ENCODE data around the gene FRG2. TPM values are rescaled to one million over a fixed set of nuclear protein-coding genes. Genes with fewer than 3 reads are reported as not detected.
"Not testable (repeated sequence)": the region's sequence is repeated elsewhere in the genome, so short reads cannot be mapped to it uniquely, and the experiment has no call there.

Gene FRG2
- polyA plus RNA-seq, 1 of the 3 experiments (the other 2 are of a cell fraction) = not detected

DNA sequence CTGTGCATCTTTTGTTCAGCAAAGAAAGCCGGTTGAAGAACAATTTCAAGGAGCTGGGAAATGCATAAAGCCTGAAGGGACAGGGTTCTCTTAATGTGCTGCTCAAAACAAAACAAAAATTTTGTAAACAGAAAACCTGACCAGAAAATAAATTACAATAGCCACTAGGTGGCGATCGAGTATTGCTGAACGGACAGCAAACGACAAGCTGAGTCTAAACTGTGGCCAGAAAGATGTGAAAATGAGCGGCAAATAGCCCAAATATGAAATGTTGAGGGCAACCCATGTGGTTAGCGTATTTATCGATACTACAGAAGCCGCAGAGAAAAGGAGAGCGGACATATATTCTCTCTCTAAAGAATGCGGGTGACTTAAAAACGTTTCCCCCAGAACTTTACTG lies 20.6 kb upstream of the FRG2 start:
- H3F3A ChIP-seq (replicated peaks; ENCODE audit: insufficient read depth); H3K4me1 ChIP-seq (ENCODE audit: control insufficient read depth in 1 of 2, insufficient read depth in 2 of 2, low read depth in 1 of 2, low read length in 1 of 2); H4K20me1 ChIP-seq (ENCODE audit: insufficient read depth); H3K4me3 ChIP-seq (ENCODE audit: low read depth in 2 of 2, low read length in 1 of 2); H3K27ac ChIP-seq (ENCODE audit: low read depth in 2 of 2, low read length in 1 of 2); H3K27me3 ChIP-seq (ENCODE audit: insufficient read depth); H3K79me2 ChIP-seq (ENCODE audit: insufficient read depth); H3K4me2 ChIP-seq; H2AFZ ChIP-seq (ENCODE audit: low read depth); H3K9me2 ChIP-seq; H3K36me3 ChIP-seq (replicated peaks in 1 of 2; ENCODE audit: control insufficient read depth in 1 of 2, insufficient read depth in 2 of 2, low read length in 1 of 2); DNase-seq; H3K9me3 ChIP-seq; POLR2A ChIA-PET; H3K9ac ChIP-seq; CTCF ChIA-PET: not testable (repeated sequence)
- whole genome bisulfite sequencing (ENCODE audit: low lambda C conversion rate) = 0% methylated on average over 1 of the region's 12 CpGs

DNA sequence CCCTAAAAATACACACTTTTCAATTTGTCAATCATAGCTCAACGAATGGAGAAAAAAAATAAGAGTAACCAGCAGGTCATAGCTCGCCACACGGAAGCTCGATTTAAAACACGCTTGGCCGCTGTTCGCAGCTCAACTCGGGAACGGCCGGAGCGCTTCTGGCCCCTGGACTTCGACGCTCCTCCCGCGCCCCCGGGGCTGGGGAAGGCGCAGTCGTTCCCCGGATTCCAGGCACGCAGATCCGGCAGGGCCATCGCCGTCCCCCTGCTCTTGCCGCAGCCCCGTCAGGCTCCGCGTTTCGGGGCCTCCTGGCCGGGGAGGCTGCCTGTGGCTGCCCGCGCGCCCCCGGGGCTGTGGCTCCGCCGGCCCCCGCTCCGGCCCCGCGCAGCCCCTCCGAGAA lies 13.8 kb upstream of the FRG2 start:
- H3K4me2 ChIP-seq; CTCF ChIA-PET; H3K79me2 ChIP-seq (ENCODE audit: insufficient read depth); H2AFZ ChIP-seq (ENCODE audit: low read depth); H3K9me2 ChIP-seq; POLR2A ChIA-PET; H3K9ac ChIP-seq; H3F3A ChIP-seq (replicated peaks; ENCODE audit: insufficient read depth); H3K36me3 ChIP-seq (replicated peaks in 1 of 2; ENCODE audit: control insufficient read depth in 1 of 2, insufficient read depth in 2 of 2, low read length in 1 of 2); H3K4me3 ChIP-seq (ENCODE audit: low read depth in 2 of 2, low read length in 1 of 2); H3K9me3 ChIP-seq; H3K27me3 ChIP-seq (ENCODE audit: insufficient read depth); H3K27ac ChIP-seq (ENCODE audit: low read depth in 2 of 2, low read length in 1 of 2); DNase-seq; H3K4me1 ChIP-seq (ENCODE audit: control insufficient read depth in 1 of 2, insufficient read depth in 2 of 2, low read depth in 1 of 2, low read length in 1 of 2); H4K20me1 ChIP-seq (ENCODE audit: insufficient read depth): not testable (repeated sequence)
- 93% methylated on average over 23 of the region's 40 CpGs for WGBS (ENCODE audit: low lambda C conversion rate)

DNA sequence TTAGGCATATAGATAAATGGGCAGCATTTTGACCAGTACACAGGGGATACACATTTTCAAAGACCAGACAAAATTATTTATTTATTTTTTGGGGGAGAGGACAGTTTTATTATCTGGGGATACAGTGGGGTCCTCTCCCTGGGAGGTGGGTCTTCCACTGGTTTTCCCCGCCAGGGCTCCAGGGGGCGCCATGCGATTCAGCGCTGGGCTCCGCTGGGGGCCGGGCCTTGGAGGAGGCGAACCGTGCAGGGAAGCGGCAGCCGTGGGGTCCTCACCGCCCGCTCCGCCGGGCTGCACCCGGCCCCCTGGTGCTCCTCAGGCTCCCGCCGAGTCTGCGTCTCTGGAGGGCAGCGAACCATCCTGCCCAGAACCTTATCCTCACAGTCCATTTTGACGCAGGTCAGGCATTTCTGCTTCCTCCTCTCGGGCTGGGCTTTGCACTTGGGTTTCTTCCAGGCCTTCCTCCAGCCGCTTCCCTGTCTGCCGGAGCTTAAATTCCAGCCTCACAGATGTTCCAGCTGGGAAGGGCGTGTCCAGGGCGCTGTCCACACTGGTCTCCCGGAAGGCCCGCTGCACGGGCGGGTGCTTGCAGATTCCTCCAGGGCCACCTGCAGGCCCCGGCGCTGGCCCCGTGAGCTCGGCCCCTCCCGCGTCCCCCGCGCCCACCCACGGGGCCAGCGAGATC lies 10.8 kb upstream of the FRG2 start:
- POLR2A ChIA-PET = not testable (repeated sequence)

DNA sequence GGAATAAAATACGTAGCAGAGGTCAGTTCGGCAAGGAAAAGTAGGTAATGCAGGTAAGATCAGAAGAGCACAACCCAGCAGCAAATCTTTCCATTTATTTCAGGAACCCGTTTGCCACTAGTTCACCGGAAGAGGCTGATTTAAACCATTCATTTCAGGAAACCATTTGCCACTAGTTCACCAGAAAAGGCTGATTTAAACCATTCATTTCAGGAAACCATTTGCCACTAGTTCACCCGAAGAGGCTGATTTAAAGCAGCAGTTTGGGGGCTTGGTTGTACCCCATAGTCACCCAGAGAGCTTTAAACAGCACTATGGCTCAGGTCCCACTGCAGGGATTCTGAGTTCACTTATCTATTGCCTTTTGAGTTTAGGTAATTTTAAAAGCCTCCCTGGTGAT lies 4.2 kb upstream of the FRG2 start:
- POLR2A ChIA-PET; H3K36me3 ChIP-seq (replicated peaks in 1 of 2; ENCODE audit: control insufficient read depth in 1 of 2, insufficient read depth in 2 of 2, low read length in 1 of 2); H3F3A ChIP-seq (replicated peaks; ENCODE audit: insufficient read depth); H3K27me3 ChIP-seq (ENCODE audit: insufficient read depth); DNase-seq; H4K20me1 ChIP-seq (ENCODE audit: insufficient read depth); H3K4me1 ChIP-seq (ENCODE audit: control insufficient read depth in 1 of 2, insufficient read depth in 2 of 2, low read depth in 1 of 2, low read length in 1 of 2); H3K79me2 ChIP-seq (ENCODE audit: insufficient read depth); H3K9me2 ChIP-seq; H3K27ac ChIP-seq (ENCODE audit: low read depth in 2 of 2, low read length in 1 of 2); CTCF ChIA-PET; H2AFZ ChIP-seq (ENCODE audit: low read depth); H3K4me2 ChIP-seq; H3K4me3 ChIP-seq (ENCODE audit: low read depth in 2 of 2, low read length in 1 of 2); H3K9ac ChIP-seq; H3K9me3 ChIP-seq: not testable (repeated sequence)
- 59% methylated on average over 3 of the region's 5 CpGs for WGBS (ENCODE audit: low lambda C conversion rate)

More for the DNA sequence above, 10.8 kb upstream of the FRG2 start:
- DNase-seq; H2AFZ ChIP-seq (ENCODE audit: low read depth); CTCF ChIA-PET; H3K27ac ChIP-seq (ENCODE audit: low read depth in 2 of 2, low read length in 1 of 2); H4K20me1 ChIP-seq (ENCODE audit: insufficient read depth); H3F3A ChIP-seq (replicated peaks; ENCODE audit: insufficient read depth); H3K36me3 ChIP-seq (replicated peaks in 1 of 2; ENCODE audit: control insufficient read depth in 1 of 2, insufficient read depth in 2 of 2, low read length in 1 of 2); H3K27me3 ChIP-seq (ENCODE audit: insufficient read depth); H3K4me3 ChIP-seq (ENCODE audit: low read depth in 2 of 2, low read length in 1 of 2); H3K4me2 ChIP-seq; H3K4me1 ChIP-seq (ENCODE audit: control insufficient read depth in 1 of 2, insufficient read depth in 2 of 2, low read depth in 1 of 2, low read length in 1 of 2); H3K79me2 ChIP-seq (ENCODE audit: insufficient read depth); H3K9me3 ChIP-seq; H3K9ac ChIP-seq; H3K9me2 ChIP-seq: not testable (repeated sequence)
- 0% methylated on average over 1 of the region's 39 CpGs for whole genome bisulfite sequencing (ENCODE audit: low lambda C conversion rate)

- CTCF ChIA-PET = not testable (repeated sequence)
- peak; percentile 34 for DNase-seq
These were observed 4.3 kb downstream of the FRG2 start for GRCh38 chr4:190022614-190023281.

DNA sequence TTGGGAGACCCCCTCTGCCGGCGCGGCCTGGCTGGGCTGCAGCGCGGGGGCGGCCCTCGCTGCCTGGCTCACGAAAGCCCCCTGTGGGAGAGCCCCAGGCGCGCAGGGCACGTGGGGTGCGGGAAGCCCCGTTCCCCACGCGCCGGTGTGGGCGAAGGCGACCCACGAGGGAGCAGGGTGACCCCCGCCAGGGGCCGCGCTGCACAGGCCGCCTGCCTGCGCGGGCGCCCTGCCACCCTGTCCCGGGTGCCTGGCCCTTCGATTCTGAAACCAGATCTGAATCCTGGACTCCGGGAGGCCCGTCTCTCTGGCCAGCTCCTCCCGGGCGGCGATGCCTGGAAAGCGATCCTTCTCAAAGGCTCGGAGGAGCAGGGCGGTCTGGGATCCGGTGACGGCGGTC lies 5.1 kb downstream of the FRG2 start:
- H3K4me3 ChIP-seq (ENCODE audit: low read depth in 2 of 2, low read length in 1 of 2); H3K27me3 ChIP-seq (ENCODE audit: insufficient read depth); POLR2A ChIA-PET: not testable (repeated sequence)

More at GRCh38 chr4:190022614-190023281, 4.3 kb downstream of the FRG2 start:
- H4K20me1 ChIP-seq (ENCODE audit: insufficient read depth); H3K79me2 ChIP-seq (ENCODE audit: insufficient read depth); H3K9ac ChIP-seq; H3K4me3 ChIP-seq (ENCODE audit: low read depth in 2 of 2, low read length in 1 of 2); H3K9me2 ChIP-seq; H3K27me3 ChIP-seq (ENCODE audit: insufficient read depth); H2AFZ ChIP-seq (ENCODE audit: low read depth); H3K4me1 ChIP-seq (ENCODE audit: control insufficient read depth in 1 of 2, insufficient read depth in 2 of 2, low read depth in 1 of 2, low read length in 1 of 2); H3F3A ChIP-seq (replicated peaks; ENCODE audit: insufficient read depth); H3K9me3 ChIP-seq; H3K27ac ChIP-seq (ENCODE audit: low read depth in 2 of 2, low read length in 1 of 2); POLR2A ChIA-PET; H3K4me2 ChIP-seq; H3K36me3 ChIP-seq (replicated peaks in 1 of 2; ENCODE audit: control insufficient read depth in 1 of 2, insufficient read depth in 2 of 2, low read length in 1 of 2): not testable (repeated sequence)
- 18% methylated on average over 30 of the region's 47 CpGs for WGBS (ENCODE audit: low lambda C conversion rate)

More for the DNA sequence above, 5.1 kb downstream of the FRG2 start:
- WGBS (ENCODE audit: low lambda C conversion rate) = no CpG with 5 or more reads among the region's 39 CpGs
- H3K27ac ChIP-seq (ENCODE audit: low read depth in 2 of 2, low read length in 1 of 2); CTCF ChIA-PET; H2AFZ ChIP-seq (ENCODE audit: low read depth); H3K9me3 ChIP-seq; H3F3A ChIP-seq (replicated peaks; ENCODE audit: insufficient read depth); H3K36me3 ChIP-seq (replicated peaks in 1 of 2; ENCODE audit: control insufficient read depth in 1 of 2, insufficient read depth in 2 of 2, low read length in 1 of 2); H3K4me1 ChIP-seq (ENCODE audit: control insufficient read depth in 1 of 2, insufficient read depth in 2 of 2, low read depth in 1 of 2, low read length in 1 of 2); H3K4me2 ChIP-seq; H4K20me1 ChIP-seq (ENCODE audit: insufficient read depth); H3K79me2 ChIP-seq (ENCODE audit: insufficient read depth); H3K9ac ChIP-seq; DNase-seq; H3K9me2 ChIP-seq: not testable (repeated sequence)
